ENCODE data around the gene MVP.
"Not testable (repeated sequence)": the region's sequence is repeated elsewhere in the genome, so short reads cannot be mapped to it uniquely, and the experiment has no call there.

The MVP gene

DNA sequence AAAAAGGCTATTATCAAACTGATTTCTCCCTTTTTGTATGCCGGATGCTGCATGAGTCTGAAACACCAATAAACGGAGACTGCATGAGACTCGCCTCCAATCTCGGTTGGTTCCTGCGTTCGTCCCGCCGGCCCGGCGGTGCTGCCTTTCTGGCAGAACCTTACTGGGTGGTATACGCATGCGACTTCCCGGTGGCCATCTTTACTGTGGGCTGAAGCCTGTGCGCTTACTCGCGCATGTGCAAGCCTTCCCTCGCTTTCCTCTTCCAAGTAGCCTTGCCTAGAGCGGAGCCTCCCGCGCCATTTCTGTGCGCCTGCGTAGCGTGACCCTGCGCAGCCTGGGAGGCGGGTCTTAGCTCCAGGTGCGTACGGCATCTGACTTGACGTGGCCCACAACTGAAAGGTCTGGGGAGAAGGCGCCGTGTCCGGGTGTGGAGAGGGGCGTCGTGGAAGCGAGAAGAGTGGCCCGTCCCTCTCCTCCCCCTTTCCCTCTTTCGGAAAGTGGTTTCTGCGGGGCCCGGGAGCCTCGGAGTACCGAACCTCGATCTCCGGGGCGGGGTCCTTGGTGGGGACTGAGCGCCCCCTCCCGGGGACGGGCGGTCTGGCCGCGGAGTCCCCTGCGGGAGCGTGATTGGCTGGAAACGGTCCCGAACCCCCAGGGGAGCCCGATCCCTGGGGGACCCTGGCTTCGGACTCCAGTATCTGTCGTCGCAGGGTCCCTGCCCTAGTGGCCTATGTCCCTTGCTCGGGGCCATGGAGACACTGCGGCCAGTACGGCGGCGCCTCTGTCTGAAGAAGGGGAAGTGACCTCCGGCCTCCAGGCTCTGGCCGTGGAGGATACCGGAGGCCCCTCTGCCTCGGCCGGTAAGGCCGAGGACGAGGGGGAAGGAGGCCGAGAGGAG, 4.2 kb upstream of the MVP start, which contains the start of gene PAGR1:
Gene PAGR1, plus strand, starts transcription at position 360 of the 901 bp plus-strand sequence. Its CDS starts 374 bp downstream, at position 734.
- peak; percentile 91 for FAIRE-seq

DNA sequence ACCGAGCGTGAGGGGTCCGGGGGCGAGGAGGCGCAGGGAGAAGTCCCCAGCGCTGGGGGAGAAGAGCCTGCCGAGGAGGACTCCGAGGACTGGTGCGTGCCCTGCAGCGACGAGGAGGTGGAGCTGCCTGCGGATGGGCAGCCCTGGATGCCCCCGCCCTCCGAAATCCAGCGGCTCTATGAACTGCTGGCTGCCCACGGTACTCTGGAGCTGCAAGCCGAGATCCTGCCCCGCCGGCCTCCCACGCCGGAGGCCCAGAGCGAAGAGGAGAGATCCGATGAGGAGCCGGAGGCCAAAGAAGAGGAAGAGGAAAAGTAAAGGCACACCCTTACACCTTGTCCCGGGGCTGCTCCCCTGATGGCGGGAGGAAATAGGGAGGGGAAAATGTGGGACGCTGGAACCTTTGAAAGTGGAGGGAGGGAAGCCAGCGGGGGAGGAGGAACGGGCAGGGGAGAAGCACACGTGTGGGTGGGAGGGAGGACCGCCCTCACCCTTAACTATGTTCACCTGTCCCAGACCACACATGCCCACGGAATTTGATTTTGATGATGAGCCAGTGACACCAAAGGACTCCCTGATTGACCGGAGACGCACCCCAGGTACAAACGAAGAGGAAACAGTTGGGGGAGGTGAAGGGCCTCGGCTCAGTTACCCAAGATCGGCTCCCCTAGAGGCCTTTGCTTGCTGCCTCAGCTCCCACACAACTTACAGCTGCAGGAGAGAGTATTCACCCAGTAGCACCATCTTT, 3.4 kb upstream of the MVP start:
- FAIRE-seq: no peak

DNA sequence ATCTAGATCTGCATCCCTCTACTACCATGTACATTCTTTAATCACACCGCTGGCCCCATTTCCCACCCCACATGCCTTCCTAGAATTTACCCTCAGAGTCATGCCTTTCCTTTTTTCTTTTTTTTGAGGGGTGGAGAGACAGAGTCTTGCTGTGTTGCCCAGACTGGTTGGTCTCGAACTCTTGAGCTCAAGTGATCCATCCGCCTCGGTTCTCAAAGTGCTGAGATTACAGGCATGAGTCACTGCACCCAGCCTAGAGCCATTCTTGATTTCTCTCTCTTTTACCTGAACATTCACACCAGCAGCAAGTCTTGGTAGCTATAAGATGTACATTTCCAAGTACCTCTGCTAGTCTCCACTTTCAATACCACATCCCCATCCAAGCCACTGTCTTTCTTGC, 2.2 kb upstream of the MVP start:
- FAIRE-seq: no peak

DNA sequence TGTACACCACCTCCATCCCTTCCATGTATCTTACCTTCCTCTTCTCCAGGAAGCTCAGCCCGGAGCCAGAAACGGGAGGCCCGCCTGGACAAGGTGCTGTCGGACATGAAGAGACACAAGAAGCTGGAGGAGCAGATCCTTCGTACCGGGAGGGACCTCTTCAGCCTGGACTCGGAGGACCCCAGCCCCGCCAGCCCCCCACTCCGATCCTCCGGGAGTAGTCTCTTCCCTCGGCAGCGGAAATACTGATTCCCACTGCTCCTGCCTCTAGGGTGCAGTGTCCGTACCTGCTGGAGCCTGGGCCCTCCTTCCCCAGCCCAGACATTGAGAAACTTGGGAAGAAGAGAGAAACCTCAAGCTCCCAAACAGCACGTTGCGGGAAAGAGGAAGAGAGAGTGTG, 756 bp upstream of the MVP start:
- no peak for FAIRE-seq

DNA sequence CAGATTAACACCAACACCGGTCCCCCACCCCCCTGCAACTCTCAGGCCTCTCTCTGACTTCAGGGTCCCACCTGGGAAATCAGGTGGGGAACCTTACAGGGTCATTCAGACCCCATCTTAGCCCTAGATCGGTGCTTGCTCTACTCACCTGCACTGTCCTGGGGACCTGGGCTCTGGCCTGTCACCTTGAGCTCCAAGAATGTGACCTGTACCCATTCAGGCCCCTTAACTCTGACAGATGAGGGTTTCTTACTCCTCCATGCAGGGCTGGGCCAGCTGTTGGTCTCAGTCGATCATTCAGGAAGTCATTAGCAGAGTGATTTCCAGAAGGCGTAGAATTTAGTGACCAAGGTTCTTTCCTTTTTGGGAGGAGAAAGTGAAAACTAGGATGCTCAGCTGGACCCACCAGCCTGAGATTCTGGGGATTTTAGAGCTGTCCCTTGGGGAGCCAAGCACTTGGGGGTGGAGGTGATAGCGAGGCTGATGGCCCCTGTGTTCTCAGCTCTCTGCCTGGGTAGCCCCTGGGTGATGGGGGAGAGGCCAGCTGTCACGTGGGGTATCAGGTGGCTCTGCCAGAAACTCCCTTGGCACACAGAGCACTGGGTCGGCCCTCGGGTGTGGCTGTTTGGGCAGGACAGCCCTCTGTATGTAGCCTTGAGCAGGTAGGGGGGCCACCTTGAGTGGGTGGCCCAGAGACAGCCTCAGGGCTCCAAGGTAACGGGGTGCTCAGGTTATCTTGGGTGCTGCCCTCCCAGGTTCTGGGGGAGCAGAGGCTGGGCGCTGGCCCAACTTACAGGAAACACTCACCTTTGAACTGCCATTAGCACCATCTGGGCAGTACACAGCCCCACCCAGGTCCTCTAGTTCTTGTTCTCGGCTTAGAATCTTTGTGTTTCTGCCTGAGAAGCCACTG, 724 bp downstream of the MVP start:
- FAIRE-seq: no peak

DNA sequence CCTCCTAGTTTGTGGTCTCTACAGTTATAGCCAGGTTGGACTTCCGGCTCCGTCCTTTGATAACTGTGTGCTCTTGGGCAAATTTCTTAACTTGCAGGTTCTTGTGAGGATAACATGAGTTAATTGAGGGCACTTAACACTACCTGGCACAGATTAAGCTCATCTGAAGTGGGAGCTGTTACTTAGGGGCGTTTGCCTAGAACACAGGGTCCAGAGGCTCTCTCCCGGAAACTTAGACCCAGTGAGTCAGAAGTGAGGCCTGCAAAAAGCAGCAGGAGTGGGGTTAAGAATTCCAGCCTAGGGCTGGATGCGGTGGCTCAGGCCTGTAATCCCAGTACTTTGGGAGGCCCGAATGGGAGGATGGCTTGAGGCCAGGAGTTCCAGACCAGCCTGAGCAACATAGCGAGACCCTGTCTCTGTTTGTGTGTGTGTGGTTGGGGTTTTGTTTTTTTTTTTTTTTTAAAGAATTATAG, 1.4 kb downstream of the MVP start:
- FAIRE-seq: no peak

DNA sequence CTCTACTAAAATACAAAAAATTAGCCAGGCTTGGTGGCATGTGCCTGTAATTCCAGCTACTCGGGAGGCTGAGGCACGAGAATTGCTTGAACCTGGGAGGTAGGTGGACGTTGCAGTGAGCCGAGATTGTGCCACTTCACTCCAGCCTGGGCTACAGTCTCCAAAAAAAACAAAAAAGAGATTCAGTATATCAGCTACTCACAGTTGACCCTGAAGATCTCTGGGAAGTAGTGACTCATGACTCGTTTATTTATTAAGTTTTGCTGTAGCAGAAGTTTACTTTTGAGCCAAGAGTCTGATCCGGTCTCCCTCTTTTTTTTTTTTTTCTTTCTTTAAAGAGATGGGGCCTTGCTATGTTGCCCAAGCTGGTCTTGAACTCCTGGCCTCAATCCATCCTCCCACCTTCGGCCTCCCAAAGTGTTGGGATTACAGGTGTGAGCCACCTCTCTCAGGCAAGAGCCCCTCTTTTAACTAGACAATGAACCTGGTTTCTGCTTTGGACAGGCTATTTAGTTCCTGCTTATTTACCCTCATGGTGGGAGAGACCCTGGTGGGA, 4.4 kb downstream of the MVP start:
- no peak for FAIRE-seq

DNA sequence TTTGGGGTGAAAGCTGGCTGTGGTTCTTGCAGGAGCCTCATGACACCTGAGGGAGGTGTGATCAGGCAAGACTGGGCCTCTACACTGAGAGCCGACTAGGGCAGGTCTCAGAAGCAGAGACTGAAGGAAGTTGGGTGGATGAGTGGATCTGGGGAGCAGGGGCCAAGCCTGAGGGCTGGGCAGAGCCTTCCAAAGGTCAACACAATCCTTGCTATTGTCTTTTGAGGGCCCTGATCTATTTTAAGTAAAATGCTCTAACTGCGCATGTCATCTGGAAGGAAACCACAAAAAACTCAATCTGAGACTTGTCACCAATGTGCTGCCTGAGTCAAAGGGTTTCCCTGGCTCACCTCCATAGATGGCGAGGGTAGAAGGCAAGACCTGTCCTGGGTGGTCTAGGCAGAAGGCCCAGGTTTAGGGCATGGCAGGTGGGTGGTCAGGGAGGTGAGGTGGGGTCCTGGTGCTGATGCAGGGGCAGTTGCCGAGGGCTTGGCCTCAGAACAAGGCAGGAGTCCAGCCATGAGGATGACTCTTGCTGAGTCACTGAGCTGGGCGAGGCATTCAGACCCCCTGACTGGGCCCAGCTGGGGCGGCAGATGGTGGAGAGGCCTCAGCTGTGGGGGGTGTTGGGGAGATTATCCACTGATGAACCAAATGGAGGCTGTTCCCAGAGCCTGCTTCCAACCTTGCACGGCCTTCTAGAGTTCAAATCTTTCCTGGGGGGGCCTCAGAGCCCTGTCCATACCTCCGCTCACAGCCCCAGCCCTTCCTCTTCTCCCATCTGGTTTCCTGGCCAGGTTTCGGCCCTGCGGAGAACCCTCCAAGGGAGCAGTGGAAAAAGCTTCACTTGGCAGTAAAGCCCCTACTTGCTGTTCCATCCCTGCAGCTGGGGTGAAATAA, 5.1 kb downstream of the MVP start:
- no peak for FAIRE-seq

DNA sequence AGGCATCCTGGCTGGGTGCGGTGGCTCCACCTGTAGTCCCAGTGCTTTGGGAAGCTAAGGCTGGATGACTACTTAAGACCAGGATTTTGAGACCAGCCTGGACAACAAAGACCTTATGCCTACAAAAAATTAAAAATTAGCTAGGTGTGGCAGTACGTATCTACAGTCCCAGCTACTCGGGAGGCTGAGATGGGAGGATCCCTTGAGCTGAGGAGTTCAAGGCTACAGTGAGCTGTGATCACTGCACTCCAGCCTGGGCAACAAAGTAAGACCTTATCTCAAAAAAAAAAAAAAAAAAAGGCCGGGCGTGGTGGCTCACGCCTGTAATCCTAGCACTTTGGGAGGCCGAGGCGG, 6.1 kb downstream of the MVP start:
- FAIRE-seq: no peak

DNA sequence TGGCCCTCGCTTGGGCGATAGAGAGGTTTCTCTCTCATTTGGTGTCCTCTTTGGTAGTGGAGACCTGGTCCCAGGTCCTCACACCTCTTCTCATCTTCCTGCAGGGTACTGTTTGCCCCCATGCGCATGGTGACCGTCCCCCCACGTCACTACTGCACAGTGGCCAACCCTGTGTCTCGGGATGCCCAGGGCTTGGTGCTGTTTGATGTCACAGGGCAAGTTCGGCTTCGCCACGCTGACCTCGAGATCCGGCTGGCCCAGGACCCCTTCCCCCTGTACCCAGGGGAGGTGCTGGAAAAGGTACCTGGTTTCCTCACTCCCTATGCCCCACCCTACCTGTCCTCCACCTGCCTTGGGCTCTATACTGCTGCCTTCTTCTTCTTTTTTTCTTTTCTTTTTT, 10.5 kb downstream of the MVP start:
- FAIRE-seq: no peak

DNA sequence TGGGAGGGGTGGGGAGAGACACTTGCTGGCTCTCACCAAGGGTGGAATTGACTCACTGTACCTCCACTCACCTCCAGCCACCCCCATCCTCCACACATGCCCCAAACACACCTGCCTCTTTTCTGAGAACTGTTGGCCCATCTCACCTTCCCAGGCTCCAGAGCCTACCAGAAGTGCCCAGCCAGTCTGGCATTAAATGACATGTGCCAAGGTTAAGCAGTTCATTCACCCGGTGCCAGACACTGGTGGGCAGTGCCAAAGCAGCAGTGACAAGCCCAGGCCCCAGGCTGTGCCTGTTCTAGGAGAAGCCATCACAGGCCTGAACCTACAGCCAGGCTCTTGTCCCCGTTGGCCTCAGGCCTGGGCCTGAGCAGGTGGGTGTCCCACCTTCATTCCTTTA, 11.2 kb downstream of the MVP start:
- no peak for FAIRE-seq

DNA sequence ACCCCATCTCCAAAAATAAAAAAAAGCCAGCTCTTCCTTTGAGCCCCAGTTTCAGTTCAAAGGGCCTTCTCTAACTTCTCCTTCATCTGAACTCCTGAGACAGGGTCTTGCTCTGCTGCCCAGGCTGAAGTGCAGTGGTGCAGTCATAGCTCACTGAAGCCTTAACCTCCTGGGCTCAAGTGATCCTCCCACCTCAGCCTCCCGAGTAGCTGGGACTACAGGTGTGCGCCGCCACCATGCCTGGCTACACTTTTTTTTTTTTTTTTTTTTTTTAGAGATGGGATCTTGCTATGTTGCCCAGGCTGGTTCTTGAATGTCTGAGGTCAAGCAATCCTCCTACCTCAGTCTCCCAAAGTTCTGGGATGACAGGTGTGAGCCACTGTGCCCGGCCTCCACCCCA, 13.0 kb downstream of the MVP start:
- FAIRE-seq: not testable (repeated sequence)

DNA sequence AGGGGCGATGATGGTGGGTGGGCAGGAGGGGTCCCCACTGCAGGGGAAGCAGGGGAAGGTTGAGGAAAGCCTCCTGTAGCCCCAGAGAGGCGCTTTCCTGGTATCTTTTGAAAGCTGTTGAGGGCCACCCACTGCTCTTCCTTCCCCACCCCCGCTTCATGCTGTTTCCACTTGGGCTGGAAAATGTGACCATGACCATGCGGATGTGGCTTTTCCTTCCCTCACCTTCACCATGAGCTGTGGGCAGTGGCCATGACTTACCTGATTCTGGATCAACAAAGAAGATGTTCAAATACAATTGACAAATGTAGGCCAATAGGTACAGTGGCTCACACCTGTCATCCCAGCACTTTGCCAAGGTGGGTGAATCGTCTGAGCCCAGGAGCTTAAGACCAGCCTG, 13.8 kb downstream of the MVP start:
- FAIRE-seq: no peak

DNA sequence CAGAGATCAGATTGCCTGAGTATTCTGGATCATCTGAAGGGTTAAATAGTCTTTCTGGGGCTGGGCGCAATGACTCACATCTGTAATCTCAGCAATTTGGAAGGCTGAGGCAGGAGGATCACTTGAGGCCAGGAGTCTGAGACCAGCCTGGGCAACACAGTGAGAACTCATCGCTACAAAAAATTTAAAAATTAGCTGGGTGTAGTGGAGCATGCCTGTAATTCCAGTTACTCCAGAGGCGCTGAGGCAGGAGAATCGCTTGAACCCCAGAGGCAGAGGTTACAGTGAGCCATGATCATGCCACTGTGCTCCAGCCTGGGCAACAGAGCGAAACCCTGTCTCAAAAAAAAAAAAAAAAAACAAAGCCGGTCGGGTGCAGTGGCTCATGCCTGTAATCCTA, 15.7 kb downstream of the MVP start:
- FAIRE-seq: no peak

DNA sequence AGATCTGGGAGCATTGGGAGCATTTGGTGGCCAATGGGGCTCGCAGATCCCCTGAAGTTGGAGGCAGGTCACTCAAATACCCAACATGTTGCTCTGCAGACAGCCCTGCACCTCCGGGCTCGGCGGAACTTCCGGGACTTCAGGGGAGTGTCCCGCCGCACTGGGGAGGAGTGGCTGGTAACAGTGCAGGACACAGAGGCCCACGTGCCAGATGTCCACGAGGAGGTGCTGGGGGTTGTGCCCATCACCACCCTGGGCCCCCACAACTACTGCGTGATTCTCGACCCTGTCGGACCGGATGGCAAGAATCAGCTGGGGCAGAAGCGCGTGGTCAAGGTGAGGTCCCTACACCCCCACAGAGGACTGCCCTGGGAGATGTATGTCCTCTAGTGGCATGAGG, 16.4 kb downstream of the MVP start:
- FAIRE-seq: no peak

DNA sequence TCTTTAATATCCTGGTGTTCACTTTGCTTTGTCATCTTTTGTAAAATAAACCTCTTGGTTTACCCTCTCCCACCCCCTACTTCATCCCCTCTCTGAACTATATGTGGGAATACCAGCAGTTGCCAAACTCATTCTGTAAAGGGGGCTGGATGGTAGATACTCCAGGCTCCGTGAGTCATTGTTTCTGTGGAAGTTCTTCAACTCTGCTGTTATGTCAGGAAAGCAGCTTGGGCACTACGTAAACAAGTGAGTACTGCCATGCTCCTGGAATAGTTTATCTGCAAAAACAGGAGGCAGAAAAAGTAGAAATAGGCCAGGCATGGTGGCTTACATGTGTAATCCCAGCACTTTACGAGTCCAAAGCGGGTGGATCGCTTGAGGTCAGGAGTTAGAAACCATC, 17.6 kb downstream of the MVP start:
- no peak for FAIRE-seq

DNA sequence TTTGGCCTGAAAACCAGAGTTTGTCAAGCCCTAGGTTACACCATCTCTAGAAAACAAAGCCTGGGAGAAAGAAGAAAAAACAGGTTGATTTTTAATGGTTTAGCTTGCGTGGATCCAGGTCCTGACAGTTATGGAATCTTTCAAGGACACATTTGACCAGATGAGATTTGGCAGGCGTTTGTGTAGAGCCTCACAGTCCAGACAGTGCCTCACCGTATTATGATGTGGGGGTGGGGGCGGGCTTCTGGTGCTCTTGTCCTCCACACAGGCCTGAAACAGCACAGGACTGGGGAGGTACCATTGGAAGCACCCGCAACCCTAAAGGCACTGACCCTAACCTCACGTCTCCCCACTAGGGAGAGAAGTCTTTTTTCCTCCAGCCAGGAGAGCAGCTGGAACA, 19.6 kb downstream of the MVP start:
- no peak for FAIRE-seq

DNA sequence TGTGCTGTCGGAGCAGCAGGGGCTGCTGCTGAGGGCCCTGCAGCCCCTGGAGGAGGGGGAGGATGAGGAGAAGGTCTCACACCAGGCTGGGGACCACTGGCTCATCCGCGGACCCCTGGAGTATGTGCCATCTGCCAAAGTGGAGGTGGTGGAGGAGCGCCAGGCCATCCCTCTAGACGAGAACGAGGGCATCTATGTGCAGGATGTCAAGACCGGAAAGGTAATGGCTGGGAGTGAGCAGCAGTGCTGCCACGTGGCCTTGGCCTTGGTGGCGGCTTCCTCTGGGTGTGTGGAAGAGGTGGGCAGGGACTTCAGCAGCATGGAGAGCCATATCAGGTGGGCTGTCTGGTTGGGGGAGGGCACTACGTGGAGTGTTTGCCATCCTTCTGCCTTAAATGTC, 20.0 kb downstream of the MVP start:
- FAIRE-seq: no peak

DNA sequence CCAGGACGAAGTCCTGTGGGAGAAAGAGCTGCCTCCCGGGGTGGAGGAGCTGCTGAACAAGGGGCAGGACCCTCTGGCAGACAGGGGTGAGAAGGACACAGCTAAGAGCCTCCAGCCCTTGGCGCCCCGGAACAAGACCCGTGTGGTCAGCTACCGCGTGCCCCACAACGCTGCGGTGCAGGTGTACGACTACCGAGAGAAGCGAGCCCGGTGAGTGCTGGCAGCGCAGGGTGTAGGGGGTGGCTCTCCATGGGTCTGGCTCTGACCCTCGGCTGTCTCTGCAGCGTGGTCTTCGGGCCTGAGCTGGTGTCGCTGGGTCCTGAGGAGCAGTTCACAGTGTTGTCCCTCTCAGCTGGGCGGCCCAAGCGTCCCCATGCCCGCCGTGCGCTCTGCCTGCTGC, 21.4 kb downstream of the MVP start:
- FAIRE-seq: no peak

DNA sequence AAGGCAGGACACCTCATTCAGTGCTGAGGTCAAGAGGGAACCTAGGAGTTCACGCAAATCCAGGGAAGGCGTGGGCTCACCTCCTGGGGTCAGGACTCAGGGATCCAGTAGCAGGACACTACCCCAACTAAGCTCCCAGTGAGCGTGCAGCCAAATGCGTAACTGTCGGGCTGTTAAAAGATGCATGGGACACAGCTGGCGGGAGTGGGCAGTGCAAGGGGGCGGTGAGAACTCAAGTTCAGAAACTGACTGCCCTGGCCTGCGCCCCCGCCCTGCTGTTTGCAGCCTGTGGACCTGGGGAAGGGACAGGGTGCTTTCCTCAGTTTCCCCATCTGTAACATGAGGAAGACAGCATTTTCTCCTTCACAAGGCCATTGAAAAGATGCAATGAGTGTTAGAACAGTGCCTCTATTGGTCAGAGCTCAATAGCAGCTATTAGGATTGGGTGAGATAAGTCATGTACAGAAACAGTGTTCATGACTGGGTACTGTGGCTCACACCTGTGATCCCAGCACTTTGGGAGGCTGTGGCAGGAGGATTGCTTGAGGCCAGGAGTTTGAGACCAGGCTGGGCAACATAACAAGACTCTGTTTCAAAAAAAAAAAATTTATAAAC, 22.6 kb downstream of the MVP start:
- no peak for FAIRE-seq

DNA sequence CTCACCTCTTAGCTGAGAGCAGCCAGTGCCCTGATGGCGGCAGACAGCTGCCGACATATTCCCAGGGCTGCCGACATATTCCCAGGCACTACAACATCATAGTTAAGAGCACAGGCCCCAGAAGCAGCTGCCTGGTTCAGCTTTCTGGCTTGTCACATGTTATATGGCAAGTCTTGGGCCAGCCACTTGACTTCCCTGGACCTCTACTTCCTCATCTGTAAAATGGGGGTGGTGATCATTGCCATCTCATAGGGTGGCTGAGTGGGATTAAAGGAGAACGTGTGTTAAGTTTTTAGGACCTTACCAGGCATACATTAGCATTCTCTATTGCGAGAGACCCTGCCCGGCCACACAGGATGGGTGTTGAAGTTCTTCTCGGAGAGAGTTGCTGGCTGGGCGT, 23.7 kb downstream of the MVP start:
- no peak for FAIRE-seq

Data from G401.6 (cell line).